GM18873 (cell line): ENCODE measurements around the gene TTC34.

ENCODE experiments used
- ATAC-seq: cut with Tn5 transposase; IDR thresholded peaks from one replicate; pipeline ENCODE4 v1.9.1; 2021; ENCODE audit warnings: mild to moderate bottlenecking, moderate library complexity, moderate number of reproducible peaks; ENCODE audit not compliant: unreplicated experiment, low FRiP score

TTC34 gene

GRCh38 chr1:2830761-2831425, 29.4 kb upstream of the TTC34 start:
- no peak for ATAC-seq

- ATAC-seq = no peak
Observed at GRCh38 chr1:2829846-2830615, 28.5 kb upstream of the TTC34 start.

GRCh38 chr1:2828586-2829250, 27.2 kb upstream of the TTC34 start:
- ATAC-seq = no peak

- ATAC-seq = no peak
Observed at GRCh38 chr1:2826736-2827292, 25.3 kb upstream of the TTC34 start.

GRCh38 chr1:2826316-2826715, 24.8 kb upstream of the TTC34 start:
- ATAC-seq = no peak

GRCh38 chr1:2825487-2826189, 24.1 kb upstream of the TTC34 start:
- no peak for ATAC-seq

GRCh38 chr1:2824999-2825398, 23.5 kb upstream of the TTC34 start:
- ATAC-seq = no peak

- no peak for ATAC-seq
Observed at GRCh38 chr1:2823921-2824610, 22.6 kb upstream of the TTC34 start.

- ATAC-seq = no peak
Observed at GRCh38 chr1:2822621-2823145, 21.2 kb upstream of the TTC34 start.

- ATAC-seq = no peak
Observed at GRCh38 chr1:2821966-2822620, 20.6 kb upstream of the TTC34 start.

- ATAC-seq = no peak
Observed at GRCh38 chr1:2821373-2821955, 20.0 kb upstream of the TTC34 start.

GRCh38 chr1:2820731-2821372, 19.4 kb upstream of the TTC34 start:
- ATAC-seq = no peak

- no peak for ATAC-seq
Observed at GRCh38 chr1:2819831-2820730, 18.6 kb upstream of the TTC34 start.

- no peak for ATAC-seq
Observed at GRCh38 chr1:2819429-2819828, 17.9 kb upstream of the TTC34 start.

- no peak for ATAC-seq
Observed at GRCh38 chr1:2817784-2818564, 16.5 kb upstream of the TTC34 start.

GRCh38 chr1:2816786-2817185, 15.3 kb upstream of the TTC34 start:
- ATAC-seq = no peak

GRCh38 chr1:2815551-2815950, 14.1 kb upstream of the TTC34 start:
- ATAC-seq = no peak
